ENCODE measurements around the gene CEP63. TPM values are rescaled to one million over a fixed set of nuclear protein-coding genes. Genes with fewer than 3 reads are reported as not detected.

Gene CEP63
- total and polyA plus RNA-seq, 2 of the 8 experiments (the other 6 are each of a cell fraction or from before 2014, with no cell fraction given), result 5.3 to 18.2 TPM

GRCh38 chr3:134597390-134597970 lies 111.6 kb downstream of the CEP63 start (continued):
- TF ChIP-seq SP1 (IDR thresholded peaks at IDR 0.05; ENCODE audit: low read depth, low read length), result no peak
- no peak for TF ChIP-seq YY1 (IDR thresholded peaks at IDR 0.05; ENCODE audit: low read depth, low read length)
- no peak for TF ChIP-seq E2F6 (IDR thresholded peaks at IDR 0.05)
- TF ChIP-seq SP4 (IDR thresholded peaks at IDR 0.05; ENCODE audit: low read length), result no peak
- TF ChIP-seq HDAC2 (IDR thresholded peaks at IDR 0.05; ENCODE audit: borderline replicate concordance in 1 of 2, low read depth in 2 of 2, low read length in 2 of 2), result no peak

Data from H1 (cell line).